Measurements from ENCODE around the gene PCDHGA1.

The PCDHGA1 gene

GRCh38 chr5:141515141-141515540 lies 184.8 kb downstream of the PCDHGA1 start:
- no peak for DNase-seq

DNA sequence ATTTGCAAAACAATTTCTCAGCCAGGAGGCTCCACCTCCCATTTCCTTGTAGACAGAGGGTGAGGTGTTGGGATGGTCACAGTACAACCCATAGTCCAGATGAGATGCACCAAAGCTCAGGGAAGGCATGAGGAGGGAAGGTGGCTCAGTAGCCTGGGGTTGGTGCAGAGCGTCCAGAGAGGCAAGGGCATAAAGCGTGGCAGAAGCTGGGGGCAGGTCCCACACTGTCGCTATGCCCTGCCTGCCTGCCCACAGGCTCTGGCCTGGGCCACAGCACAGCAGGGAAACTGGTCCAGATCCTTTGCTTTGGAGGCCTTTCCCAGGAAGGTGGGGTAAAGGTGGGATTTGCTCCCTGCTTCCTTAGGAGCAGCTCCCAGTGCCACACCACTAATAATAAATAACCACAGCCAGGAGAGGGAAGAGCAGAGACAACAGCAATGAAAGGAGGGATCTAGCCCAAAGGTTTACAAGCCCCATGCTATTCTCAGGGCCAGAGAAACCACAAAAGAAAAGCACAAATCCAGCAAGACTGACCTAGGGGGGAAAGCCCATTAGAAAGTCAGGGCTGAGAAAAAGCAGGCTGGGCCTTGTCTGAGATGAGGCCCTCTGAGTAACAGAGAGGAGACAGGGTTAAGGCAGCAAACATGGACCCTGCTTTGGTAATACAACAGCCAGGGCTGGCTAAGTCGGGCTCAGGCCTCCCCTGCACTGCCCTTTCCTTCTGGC lies 185.8 kb downstream of the PCDHGA1 start:
- DNase-seq, result no peak

DNA sequence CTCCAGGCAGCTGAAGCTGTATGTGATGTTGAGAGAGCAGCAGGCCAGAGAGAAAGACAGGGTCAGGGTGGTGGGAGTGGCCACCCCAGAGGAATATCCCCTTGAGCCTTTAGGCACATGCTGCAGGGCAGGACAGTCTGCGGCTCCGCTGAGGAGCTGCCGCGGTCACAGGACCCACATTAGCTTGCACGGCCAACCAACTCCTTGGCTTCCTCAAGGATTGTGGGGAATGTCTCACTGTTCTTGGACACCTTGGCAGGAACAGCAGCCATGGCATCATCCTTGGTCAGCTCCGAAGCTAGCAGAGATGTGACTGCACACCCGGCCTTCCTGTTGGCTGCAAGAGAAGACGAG lies 186.3 kb downstream of the PCDHGA1 start:
- no peak for DNase-seq

GRCh38 chr5:141517312-141517711 lies 187.0 kb downstream of the PCDHGA1 start:
- no peak for DNase-seq

DNA sequence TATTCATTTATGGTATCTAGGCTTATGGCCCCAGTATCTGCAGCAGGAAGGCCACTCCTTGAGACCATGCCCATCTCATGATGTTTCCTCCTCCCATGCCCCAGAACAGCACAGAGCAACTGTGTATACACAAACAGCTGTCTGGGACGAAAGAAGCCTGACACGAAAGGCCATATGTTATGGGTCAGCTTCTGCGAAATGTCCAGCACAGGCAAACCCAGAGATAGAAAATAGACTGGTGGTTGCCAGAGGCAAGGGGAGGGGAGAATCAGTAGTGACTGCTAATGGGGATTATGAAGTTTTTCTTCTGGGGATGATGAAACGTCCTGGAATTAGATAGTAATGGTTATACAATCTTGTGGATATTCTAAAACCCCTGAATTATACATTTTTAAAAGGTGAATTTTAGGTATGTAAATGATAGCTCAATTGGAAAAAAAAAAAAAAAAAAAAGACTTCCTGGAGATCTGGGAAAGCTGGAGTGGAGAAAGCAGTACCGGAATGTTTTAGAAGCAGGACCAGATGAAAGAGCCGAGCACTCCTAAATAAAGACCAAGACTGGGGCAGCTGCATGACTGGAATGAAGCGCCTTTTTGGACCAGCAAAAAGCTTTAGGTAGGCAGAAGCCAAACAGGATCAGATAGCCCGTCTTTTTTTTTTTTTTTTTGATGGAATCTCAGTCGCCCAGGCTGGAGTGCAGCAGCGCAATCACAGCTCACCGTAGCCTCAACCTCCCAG lies 187.7 kb downstream of the PCDHGA1 start:
- DNase-seq, result no peak

DNA sequence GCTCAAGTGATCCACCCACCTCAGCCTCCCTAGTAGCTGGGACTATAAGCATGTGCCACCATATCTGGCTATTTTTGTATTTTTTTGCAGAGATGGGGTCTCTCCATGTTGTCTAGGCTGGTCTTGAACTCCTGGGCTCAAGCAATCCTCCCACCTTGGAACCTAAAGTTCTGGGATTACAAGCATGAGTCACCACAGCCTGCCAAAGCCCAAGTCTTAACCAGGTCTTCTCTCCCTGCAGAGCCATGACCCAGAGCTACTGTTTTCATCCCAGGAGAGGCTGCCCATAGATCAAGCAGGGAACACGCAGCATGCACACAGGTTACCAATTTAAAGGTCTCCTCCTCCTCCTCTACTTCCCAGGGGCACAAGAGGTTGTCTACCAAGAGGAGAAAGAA lies 188.3 kb downstream of the PCDHGA1 start:
- DNase-seq, result no peak

- no peak for DNase-seq
These were observed 189.6 kb downstream of the PCDHGA1 start for GRCh38 chr5:141519605-141520565.

DNA sequence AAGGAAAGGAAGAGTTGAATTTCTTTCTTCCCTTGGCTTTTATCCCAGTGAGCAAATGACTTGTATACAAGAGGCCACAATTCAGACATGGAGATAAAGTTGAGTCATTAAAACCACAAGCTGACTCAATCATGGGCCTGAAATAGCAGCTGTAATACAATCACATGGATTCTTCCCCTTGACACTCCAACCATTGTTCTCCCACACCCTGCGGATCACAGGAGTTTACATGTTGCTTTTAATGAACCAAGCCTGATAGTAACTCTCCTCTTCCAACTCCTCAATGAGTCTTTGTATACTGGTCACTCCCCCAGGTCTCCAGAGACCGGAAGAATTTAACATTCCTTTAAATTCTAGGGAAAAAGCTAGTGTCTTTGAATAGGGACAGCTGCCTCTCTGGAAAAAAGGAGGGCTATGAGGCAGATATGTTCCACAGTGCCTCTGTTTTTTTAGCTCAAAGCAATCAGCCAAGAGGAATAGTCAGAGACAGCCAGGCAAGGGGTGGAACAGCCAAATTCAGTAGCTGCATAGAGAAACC lies 191.0 kb downstream of the PCDHGA1 start:
- no peak for DNase-seq

GRCh38 chr5:141522301-141522700 lies 192.0 kb downstream of the PCDHGA1 start:
- DNase-seq, result no peak

- no peak for DNase-seq
These were observed 193.7 kb downstream of the PCDHGA1 start for GRCh38 chr5:141523991-141524390.

DNA sequence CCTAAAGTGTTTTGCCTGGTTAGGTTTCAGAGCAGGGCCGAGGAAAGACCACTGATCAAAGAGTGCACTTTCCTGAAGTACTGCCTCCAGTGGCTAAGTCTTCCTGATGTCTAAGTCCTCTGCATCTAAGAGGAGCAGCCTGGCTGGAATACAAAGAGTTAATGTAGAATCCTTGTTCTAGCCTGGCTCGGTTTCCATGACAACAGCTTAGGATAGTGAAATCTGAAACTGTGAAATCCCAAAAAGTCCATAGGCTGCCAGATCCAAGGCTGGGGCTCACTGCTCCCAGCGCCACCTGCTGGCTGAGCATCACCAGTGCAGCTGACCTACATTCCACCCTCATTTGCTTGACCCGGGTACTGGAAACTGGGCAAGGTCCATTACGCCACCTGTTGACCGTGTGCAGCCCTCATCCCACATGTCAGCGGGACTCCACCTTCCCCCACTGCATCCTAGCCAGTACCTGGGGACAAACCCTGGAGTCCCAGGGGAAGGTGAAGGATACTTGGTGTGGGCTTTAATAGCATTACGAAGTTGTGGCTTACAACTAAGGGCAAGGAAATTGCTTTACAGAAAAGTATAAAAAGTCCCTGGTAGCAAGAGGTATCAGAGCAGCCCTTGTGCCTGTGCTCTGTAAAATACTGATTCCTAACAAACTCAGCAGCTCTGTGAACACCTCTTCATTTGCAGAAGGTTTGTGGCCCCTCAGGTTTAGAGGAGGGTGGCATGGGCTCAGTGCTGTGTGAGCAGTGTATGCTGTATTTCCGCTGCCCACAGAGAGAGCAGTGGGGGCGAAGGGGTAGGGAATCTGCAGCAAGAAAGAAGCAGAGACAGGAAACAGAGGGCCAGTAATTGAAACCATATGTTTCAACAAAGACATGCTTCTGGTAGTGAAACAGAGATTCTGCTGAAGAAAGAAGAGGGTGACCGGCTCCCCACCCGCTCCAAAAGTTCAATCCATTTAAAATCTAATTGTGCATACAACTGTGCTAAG lies 194.6 kb downstream of the PCDHGA1 start:
- DNase-seq, result peak; percentile 48 to 57

GRCh38 chr5:141525653-141526052 lies 195.3 kb downstream of the PCDHGA1 start:
- DNase-seq, result no peak

GRCh38 chr5:141527426-141527825 lies 197.1 kb downstream of the PCDHGA1 start:
- DNase-seq, result no peak

DNA sequence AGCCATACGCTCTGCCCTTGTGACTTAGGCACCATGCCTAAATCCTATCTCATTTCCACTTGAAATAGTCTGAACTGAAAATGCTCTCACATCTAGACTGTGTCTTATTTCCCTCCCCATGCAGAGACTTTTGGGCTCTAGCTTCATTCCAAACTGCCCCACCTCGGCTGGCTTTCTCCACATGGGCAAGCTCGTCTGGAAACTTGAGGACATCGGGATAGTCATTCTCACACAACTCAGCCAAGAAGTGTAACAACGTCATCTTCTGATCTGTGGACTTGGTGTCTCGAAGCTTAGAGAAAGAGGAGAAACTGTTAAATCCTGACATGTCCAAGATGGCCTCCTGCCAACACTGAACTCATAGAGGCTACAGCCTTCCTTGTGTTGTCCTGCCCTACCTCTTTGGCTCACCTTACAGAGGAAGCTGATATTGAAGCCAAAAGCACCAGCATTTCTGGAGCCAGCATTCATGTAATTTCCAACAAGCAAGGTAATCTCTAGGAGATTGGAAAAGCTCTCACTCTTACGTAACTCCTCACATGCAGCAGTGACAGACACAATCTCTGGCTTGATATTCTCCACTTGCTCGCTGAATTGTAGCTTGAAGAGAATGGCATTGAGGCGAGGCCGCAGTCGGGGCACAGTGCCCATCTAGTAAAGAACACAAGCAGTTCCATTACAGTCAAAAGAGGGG lies 198.1 kb downstream of the PCDHGA1 start:
- no peak for DNase-seq

GRCh38 chr5:141529002-141529401 lies 198.7 kb downstream of the PCDHGA1 start:
- no peak for DNase-seq

DNA sequence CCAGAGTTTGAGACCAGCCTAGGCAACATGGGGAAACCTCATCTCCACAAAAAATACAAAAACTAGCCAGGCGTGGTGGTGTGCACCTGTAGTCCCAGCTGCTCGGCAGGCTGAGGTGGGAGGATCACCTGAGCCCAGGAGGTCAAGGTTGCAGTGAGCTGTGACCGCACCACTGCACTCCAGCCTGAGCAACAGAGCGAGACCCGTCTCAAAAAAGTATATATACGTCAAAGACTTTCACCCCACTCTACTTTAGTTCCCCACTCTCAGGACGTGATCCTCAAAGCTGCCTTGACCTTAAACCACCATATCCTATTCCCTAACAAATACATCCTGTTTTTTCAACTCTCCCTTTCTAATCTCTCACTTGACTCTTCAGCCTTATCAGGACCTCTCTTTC lies 199.6 kb downstream of the PCDHGA1 start:
- DNase-seq, result no peak

GRCh38 chr5:141532726-141533125 lies 202.4 kb downstream of the PCDHGA1 start:
- DNase-seq, result no peak

- no peak for DNase-seq
These were observed 203.6 kb downstream of the PCDHGA1 start for GRCh38 chr5:141533897-141534296.

GRCh38 chr5:141534492-141535213 lies 204.3 kb downstream of the PCDHGA1 start:
- no peak for DNase-seq

DNA sequence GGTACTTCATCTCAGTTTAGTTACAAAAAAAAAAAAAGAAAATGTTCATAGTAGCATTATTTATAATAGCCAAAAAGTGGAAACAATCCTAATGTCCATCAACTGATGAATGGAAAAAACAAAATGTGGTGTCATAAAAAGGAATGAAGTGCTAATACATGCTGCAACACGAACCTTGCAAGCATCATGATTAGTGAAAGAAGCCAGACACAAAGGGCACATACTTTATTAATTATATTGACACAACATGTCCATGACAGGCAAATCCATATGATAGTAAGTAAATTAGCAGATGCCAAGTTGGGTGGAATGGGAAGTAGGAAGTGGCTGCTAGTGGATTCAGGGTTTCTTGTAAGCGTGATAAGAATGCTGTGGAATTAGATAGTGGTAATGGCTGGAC lies 212.7 kb downstream of the PCDHGA1 start:
- DNase-seq, result no peak

GRCh38 chr5:141547488-141547887 lies 217.2 kb downstream of the PCDHGA1 start:
- DNase-seq, result no peak

Measured in activated CD4-positive, alpha-beta T cell treated with anti-CD3 and anti-CD28 coated beads, Interleukin-2, amount 50 U/mL, for 48 hours (primary cell).